ENCODE data around the gene NXT1. TPM values are rescaled to one million over a fixed set of nuclear protein-coding genes. Genes with fewer than 3 reads are reported as not detected.

Gene NXT1
- total and polyA plus RNA-seq, 10 of the 15 experiments (the other 5 are each of a cell fraction or from before 2014, with no cell fraction given): 10.2 to 66.7 (median 44.0) TPM

GRCh38 chr20:23357767-23358562 is 7.4 kb downstream of the NXT1 start (continued):
- TF ChIP-seq USF1 (IDR thresholded peaks at IDR 0.05; ENCODE audit: borderline replicate concordance, extremely low read length, insufficient read depth, low read depth, low read length) (peak; percentile 86), TAF1 (IDR thresholded peaks at IDR 0.05; ENCODE audit: borderline replicate concordance, low read depth, low read length) (no peak), IRF3 (IDR thresholded peaks at IDR 0.05) (peak; percentile 57; the same call in 1 of the 2 replicates), NBN (IDR thresholded peaks at IDR 0.05) (peak; percentile 96; the same call in 1 of the 2 replicates), PAX5 (IDR thresholded peaks at IDR 0.05; ENCODE audit: borderline replicate concordance, low read depth, low read length) (peak; percentile 49; the same call in 1 of the 2 replicates), BCL3 (IDR thresholded peaks at IDR 0.05; ENCODE audit: borderline replicate concordance, insufficient read depth, low read depth, low read length, poor library complexity, severe bottlenecking) (peak; percentile 19), NFIC (IDR thresholded peaks at IDR 0.05; ENCODE audit: low read depth, low read length) (no peak), BHLHE40 (IDR thresholded peaks at IDR 0.05; ENCODE audit: borderline replicate concordance in 1 of 2, low read depth in 2 of 2, low read length in 1 of 2) (peak; percentile 96 to 98), NR2C2 (IDR thresholded peaks at IDR 0.05; ENCODE audit: borderline replicate concordance, control insufficient read depth, insufficient read length, low read depth) (no peak), SMC3 (IDR thresholded peaks at IDR 0.05; ENCODE audit: borderline replicate concordance, low read length) (no peak), PKNOX1 (IDR thresholded peaks at IDR 0.05) (peak; percentile 95), NFYB (IDR thresholded peaks at IDR 0.05; ENCODE audit: insufficient read depth, low read depth, low read length) (peak; percentile 86), CREB1 (IDR thresholded peaks at IDR 0.05; ENCODE audit: low read depth) (peak; percentile 99), SPI1 (IDR thresholded peaks at IDR 0.05; ENCODE audit: borderline replicate concordance, insufficient read depth, low read depth, low read length) (no peak), KDM1A (IDR thresholded peaks at IDR 0.05; ENCODE audit: borderline replicate concordance) (no peak), REST (IDR thresholded peaks at IDR 0.05; ENCODE audit: low read depth, low read length) (no peak), GABPA (IDR thresholded peaks at IDR 0.05; ENCODE audit: low read depth) (no peak), SREBF1 (IDR thresholded peaks at IDR 0.05; ENCODE audit: low read length) (peak; percentile 53; the same call in 1 of the 2 replicates), JUND (IDR thresholded peaks at IDR 0.05; ENCODE audit: low read depth, low read length) (no peak), KAT2A (conservative IDR thresholded peaks at IDR 0.05; ENCODE audit: control insufficient read depth, low read depth, low read length) (no peak), CBX5 (IDR thresholded peaks at IDR 0.05; ENCODE audit: low read depth) (no peak)

Data from GM12878 (cell line).